Measurements from ENCODE around the gene SBF1. TPM values are rescaled to one million over a fixed set of nuclear protein-coding genes. Genes with fewer than 3 reads are reported as not detected.
"Not testable (repeated sequence)": the region's sequence is repeated elsewhere in the genome, so short reads cannot be mapped to it uniquely, and the experiment has no call there.

SBF1 gene
- total RNA-seq (2014; rRNA removed; shearing (Covaris generic)): 85.0 and 102 TPM in 2 replicates

GRCh38 chr22:50474710-50475651 lies at the start of gene SBF1:
SBF1 (minus strand) TSS chr22:50475035; CDS start chr22:50474840, 195 bp downstream.
- peak; percentile 82 for DNase-seq (ENCODE audit: low spot score)

DNA sequence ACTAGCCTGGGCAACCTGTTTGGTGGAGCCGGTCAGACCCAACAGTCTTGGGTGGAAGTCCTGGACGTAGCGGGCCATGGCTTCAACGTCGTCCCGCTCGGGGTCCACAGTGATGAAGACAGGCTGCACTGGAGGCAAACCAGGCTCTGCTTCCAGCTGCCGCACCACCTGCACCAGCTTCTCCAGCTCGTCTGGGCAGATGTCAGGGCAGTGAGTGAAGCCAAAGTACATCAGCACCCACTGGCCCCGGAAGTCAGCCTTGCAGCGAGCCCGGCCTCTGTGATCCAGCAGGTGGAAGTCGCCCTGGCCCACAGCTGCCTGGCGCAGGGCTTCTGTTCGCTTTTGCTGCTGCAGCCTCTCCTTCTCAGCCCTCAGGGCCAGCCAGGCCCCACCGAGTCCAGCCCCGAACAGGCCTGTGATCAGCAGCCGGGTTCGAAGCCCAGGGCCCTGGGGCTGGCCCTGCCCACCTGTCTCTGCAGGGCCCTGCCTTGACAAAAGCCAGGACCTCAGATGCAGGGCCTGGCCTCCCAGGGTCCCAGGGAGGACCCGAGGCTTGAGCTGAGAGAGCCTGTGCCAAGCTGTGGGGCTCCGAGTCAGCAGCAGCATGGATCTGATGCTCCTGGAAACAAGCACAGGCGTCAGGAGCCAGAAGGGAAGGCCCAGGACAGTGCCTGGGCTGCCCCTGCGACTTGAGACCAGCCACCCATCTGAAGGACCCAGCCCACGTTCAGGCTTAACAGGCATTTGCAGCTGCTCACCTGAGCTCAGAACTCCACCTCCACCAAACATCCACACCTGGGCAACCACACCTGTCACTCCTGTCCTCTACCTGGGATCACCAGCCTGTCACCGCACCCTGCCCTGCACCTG lies 49.2 kb upstream of the SBF1 start:
- DNase-seq (ENCODE audit: low spot score): peak; percentile 13

- DNase-seq (ENCODE audit: low spot score): no peak
Observed at GRCh38 chr22:50523458-50523805, 48.6 kb upstream of the SBF1 start.

- DNase-seq (ENCODE audit: low spot score): no peak
Observed at GRCh38 chr22:50522806-50523438, 48.1 kb upstream of the SBF1 start.

DNA sequence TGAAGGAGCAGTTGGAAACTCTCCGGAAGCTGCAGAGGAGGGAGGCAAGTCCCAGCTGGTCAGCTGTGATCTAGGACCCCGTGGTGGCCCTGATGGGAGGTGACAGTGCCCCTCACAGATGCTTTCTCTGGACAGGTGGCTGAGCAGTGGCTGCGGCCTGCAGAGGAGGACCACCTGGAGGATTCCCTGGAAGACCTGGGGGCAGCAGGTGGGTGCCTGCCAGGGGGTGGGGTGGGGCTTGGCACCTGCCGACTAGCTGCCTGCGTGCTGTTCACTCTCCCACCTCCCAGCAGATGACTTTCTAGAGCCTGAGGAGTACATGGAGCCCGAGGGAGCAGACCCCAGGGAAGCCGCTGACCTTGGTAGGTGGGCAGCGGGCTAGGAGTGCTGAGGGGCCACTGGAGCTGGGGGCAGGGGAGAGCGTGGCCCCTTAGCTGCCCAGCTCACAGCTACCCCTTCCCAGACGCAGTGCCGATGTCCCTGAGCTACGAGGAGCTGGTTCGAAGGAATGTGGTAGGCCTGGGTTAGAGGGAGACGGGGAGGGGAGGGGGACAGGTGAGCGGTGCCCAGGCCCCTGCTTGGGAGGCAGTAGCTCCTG lies 47.5 kb upstream of the SBF1 start:
- no peak for DNase-seq (ENCODE audit: low spot score)

DNA sequence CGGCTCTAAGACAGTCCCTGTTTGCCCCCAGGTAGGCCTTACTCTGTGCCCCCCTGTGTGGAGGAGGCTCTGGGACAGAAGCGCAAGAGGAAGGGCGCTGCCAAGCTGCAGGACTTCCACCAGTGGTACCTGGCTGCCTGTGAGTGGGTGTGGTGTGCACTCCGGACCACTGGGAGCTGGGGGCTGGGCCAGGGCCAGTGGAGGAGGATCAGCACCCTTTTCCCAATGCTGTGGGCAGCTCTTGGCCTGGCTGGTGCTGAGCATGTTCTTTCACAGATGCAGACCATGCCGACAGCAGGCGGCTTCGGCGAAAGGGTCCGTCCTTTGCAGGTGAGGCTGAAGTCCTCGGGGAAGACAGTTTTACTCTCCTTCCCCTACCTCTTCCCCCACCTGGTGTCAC lies 46.9 kb upstream of the SBF1 start:
- DNase-seq (ENCODE audit: low spot score): no peak

DNA sequence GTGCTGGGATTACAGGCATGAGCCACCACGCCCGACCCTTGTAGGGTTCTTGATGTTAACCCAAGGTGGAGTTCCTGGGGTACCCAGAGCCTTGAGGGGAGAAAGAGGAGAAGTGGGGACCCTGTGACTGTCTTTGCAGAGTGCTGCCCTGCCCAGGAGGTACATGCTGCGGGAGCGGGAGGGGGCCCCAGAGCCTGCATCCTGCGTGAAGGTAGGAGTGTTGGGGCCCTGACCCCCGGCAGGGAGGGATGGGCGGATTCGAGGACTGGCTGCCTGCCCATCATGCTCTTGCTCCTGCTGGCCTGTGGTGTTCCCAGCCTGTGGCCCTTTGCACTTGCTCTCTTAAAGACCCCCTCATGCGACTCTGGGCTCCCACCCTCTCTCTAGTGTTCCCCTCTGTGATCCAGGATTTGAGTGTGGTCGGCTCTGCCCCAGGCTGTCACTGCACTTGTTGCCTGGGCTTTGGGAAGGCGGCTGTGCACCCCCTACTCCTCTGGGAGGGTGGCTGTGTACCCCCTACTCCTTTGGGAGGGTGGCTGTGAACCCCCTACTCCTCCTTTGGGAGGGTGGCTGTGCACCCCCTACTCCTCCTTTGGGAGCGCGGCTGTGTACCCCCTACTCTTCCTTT lies 46.1 kb upstream of the SBF1 start:
- no peak for DNase-seq (ENCODE audit: low spot score)

DNA sequence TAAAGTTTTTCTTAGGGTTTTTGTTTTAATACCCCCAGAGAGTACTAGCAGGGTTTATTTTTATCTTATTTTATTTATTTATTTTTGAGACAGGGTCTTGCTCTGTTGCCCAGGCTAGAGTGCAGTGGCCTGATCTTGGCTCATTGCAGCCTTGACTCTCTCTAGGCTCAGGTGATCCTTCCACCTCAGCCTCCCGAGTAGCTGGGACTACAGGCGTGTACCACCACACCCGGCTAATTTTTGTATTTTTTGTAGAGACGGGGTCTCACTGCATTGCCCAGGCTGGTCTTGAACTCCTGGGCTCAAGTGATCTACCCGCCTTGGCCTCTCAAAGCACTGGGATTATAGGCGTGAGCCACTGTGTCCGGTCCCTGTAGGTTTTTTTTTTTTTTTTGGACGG lies 45.3 kb upstream of the SBF1 start:
- not testable (repeated sequence) for DNase-seq (ENCODE audit: low spot score)

DNA sequence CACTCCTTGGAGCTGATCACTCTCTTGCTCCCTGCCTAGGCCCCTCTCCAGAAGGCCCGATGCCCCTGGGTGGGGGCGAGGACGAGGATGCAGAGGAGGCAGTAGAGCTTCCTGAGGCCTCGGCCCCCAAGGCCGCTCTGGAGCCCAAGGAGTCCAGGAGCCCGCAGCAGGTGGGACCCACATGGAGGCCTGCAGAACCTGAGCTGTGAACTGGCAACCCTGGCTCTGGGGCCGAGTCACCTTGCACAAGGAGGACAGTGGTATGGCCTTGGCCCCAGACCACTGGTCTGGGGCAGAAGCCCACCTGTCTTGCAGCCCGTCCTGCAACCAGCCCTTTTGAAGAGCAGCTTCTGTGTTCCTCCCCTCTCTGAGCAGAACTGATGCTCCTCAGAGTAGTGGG lies 44.3 kb upstream of the SBF1 start:
- DNase-seq (ENCODE audit: low spot score): no peak

DNA sequence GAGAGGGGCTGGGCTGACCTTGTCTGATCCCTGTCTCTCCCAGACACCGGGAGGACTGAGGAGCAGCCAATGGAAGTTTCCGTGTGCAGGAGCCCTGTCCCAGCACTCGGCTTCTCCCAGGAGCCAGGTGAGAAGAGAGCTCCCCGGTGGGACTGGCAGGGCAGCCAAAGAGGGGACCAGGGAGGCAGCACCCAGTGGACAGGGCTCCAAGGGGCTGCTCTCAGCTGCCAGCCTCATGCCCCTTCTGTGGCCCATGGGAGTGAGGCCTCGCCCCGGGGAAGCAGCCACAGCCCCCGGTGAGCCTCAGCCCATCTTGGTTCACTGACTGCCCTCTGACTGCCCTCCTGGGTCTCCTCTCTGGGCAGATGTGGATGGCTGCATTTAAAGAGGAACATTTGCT lies 43.8 kb upstream of the SBF1 start:
- no peak for DNase-seq (ENCODE audit: low spot score)

- DNase-seq (ENCODE audit: low spot score): no peak
Observed at GRCh38 chr22:50517495-50518260, 42.8 kb upstream of the SBF1 start.

DNA sequence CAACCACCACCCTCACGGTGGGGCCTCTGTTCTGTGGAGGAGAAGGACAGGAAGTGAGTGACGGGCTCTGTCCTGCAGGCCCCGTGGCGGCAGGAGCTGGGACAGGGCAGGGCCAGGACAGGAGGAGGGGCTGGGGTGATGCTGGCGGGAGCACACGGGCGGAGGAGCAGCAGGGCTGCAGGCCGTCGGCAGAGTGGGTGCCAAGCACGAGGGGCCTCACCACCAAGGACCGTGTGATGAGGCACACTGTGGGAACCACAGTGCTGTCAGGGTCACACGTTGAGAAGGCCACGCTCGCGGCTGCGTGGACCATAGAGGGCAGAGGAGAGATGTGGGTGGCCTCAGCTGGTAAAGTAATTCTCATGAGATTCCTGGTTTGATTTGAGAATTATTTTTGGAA lies 42.1 kb upstream of the SBF1 start:
- DNase-seq (ENCODE audit: low spot score): no peak

GRCh38 chr22:50516068-50516467 lies 41.2 kb upstream of the SBF1 start:
- DNase-seq (ENCODE audit: low spot score): no peak

DNA sequence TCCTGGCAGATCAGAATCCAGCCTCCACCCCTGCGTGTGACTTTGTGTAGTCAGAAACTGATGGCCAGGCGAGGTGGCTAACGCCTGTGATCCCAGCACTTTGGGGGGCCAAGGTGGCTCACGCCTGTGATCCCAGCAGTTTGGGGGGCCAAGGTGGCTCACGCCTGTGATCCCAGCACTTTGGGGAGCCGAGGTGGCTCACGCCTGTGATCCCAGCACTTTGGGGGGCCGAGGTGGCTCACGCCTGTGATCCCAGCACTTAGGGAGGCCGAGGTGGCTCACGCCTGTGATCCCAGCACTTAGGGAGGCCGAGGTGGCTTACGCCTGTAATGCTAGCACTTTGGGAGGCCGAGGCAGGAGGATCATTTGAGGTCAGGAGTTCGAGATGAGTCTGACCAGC lies 38.3 kb upstream of the SBF1 start:
- DNase-seq (ENCODE audit: low spot score): no peak

GRCh38 chr22:50508897-50509296 lies 34.1 kb upstream of the SBF1 start:
- no peak for DNase-seq (ENCODE audit: low spot score)

GRCh38 chr22:50507991-50508884 lies 33.4 kb upstream of the SBF1 start, which contains the start of gene NCAPH2:
NCAPH2 (plus strand) TSS chr22:50508224; CDS start chr22:50508338, 114 bp downstream.
- peak; percentile 92 for DNase-seq (ENCODE audit: low spot score)

DNA sequence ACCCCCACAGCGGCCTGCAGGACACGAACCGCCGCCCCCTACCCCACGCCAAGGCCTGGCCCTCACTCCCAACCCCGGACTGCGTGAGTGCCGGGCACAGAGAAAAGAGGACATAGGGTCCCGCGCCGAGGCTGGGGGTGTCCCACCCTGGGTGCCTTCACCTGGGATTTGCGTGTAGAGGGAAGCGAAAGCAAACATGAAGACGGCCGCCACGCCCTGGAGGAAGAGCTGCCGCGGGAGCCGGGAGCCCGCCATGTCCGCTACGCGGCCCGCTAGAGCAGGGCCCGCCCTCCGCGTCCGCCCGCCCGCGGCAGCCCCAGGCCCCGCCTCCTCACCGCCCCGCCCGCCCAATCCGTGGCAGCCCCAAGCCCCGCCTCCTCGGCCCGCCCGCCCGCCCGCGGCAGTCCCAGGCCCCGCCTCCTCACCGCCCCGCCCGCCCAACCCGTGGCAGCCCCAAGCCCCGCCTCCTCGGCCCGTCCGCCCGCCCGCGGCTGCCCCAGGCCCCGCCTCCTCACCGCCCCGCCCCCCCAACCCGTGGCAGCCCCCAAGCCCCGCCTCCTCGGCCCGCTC lies 32.7 kb upstream of the SBF1 start, which contains the start of gene LMF2:
Gene LMF2, minus strand, starts transcription at position 282 of the 570 bp plus-strand sequence. Its CDS starts 27 bp downstream, at position 255.
- no peak for DNase-seq (ENCODE audit: low spot score)

DNA sequence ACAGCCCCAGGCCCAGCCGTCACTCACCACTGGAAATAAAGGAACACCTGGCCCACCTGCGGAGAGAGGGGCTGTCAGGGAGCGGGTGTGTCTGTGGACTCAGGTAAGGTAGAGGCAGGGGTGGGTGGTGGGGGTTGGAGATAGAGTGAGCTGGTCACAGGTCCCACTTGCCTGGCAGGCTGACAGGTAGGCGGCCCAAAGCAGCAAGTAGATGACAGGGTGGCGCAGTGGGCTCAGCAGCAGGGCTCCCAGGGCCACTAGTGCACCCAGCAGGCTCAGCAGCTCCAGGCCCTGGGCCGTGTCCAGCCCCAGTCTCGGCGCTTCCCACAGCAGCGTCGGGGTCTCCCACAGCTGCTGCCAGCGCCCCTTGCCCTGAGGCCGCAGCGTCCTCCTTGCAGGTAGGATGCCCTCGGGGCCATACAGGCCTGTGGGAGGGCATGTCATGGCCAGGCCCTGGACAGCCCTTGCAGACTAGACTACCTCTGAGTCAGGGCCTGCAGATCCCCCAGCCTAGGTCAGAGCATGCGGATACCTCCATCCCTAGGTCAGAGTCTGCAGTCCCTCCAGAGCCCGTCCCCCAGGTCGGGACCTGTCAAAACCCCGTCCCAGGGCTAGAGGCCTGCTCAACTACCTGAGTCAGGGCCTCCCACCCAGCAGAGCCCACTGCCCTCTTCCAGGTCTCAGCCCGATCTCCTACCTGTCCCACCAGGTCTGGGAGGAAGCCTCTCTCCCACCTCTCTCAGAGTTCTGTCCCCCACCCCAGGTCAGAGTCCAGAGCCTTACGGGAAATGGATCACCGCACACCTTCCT lies 32.0 kb upstream of the SBF1 start:
- DNase-seq (ENCODE audit: low spot score): no peak
